Bronchial epithelial cell (primary cell): ENCODE results near the gene CLEC2D. TPM values are rescaled to one million over a fixed set of nuclear protein-coding genes. Genes with fewer than 3 reads are reported as not detected.

Source experiments
- DNase-seq: peaks from one replicate; pipeline ENCODE4 v3.0.0-alpha.2; 2010; ENCODE audit warnings: low read depth
- FAIRE-seq: peaks from 2 replicates; lab custom pipeline; 2011; peaks lifted over from hg19 to GRCh38; lab: Jason Lieb, UNC
- H3K27me3 ChIP-seq: 2 replicates; pipeline ENCODE4 v1.5.1; 2011; ENCODE audit warnings: low read length; ENCODE audit not compliant: control insufficient read depth, insufficient read depth
- H3K36me3 ChIP-seq: 2 replicates; pipeline ENCODE4 v1.5.1; 2011; ENCODE audit warnings: low read length; ENCODE audit not compliant: control insufficient read depth, insufficient read depth
- H3K4me3 ChIP-seq: 2 replicates; pipeline ENCODE4 v1.5.1; 2011; ENCODE audit warnings: mild to moderate bottlenecking, low read depth, low read length, control low read depth
- CTCF ChIP-seq: IDR thresholded peaks from 2 replicates; pipeline ENCODE4 v1.5.1; 2011; ENCODE audit warnings: mild to moderate bottlenecking, moderate library complexity, low read length, control low read depth, inconsistent platforms; ENCODE audit not compliant: insufficient read depth, severe bottlenecking
- total RNA-seq: library from RNA; depleted of rRNA; stranded (reverse); fragments of >200 nt; gene quantifications from 2 replicates; pipeline ENCODE4 v1.2.1, GENCODE V29; 2014

The CLEC2D gene
- total RNA-seq, 1 donor from 2014 or later, result 2.6 TPM

GRCh38 chr12:9740106-9740750 lies 70.7 kb downstream of the CLEC2D start:
- TF ChIP-seq CTCF, result no peak
- DNase-seq, result no peak
- Histone ChIP-seq H3K4me3 (peak overlapping the region; percentile 27), H3K36me3 (no peaks in the 10 kb centered on the region), H3K27me3 (no peaks in the 10 kb centered on the region)
- no peak for FAIRE-seq

GRCh38 chr12:9741726-9742125 lies 72.2 kb downstream of the CLEC2D start:
- TF ChIP-seq CTCF, result no peak
- FAIRE-seq (no peak), DNase-seq (no peak)
- no peaks in the 10 kb centered on the region for H3K27me3 ChIP-seq
- no peaks in the 10 kb centered on the region for H3K36me3 ChIP-seq
- no peak overlapping the region for H3K4me3 ChIP-seq

- no peaks in the 10 kb centered on the region for H3K27me3 ChIP-seq
- DNase-seq, result no peak
- TF ChIP-seq CTCF, result no peak
- no peaks in the 10 kb centered on the region for H3K36me3 ChIP-seq
- H3K4me3 ChIP-seq, result no peak overlapping the region
- FAIRE-seq, result no peak
Measured at GRCh38 chr12:9742661-9743060, 73.1 kb downstream of the CLEC2D start.

GRCh38 chr12:9745199-9745598 lies 75.7 kb downstream of the CLEC2D start:
- Histone ChIP-seq H3K27me3 (no peaks in the 10 kb centered on the region), H3K36me3 (no peaks in the 10 kb centered on the region), H3K4me3 (no peak overlapping the region)
- no peak for TF ChIP-seq CTCF
- DNase-seq (no peak), FAIRE-seq (no peak)

Other genes with a start within 250 kb of the CLEC2D start
- gene KLRB1, start 61.8 kb upstream of the CLEC2D start, total RNA-seq, result not detected in 2 replicates
- gene CLECL1, start 63.4 kb downstream of the CLEC2D start, total RNA-seq, result not detected in 2 replicates
- not detected in 2 replicates for gene CD69, start 91.2 kb downstream of the CLEC2D start, total RNA-seq
- gene KLRF1, start 157.8 kb downstream of the CLEC2D start, total RNA-seq, result 0.13 TPM in 1 of 2 replicates, not detected in the other
- 0.77 and 3.9 TPM in 2 replicates for gene CLEC2B, start 199.6 kb downstream of the CLEC2D start, total RNA-seq
- gene KLRF2, start 211.8 kb downstream of the CLEC2D start, total RNA-seq, result not detected in 2 replicates